ENCODE data around the gene TPT1. TPM values are rescaled to one million over a fixed set of nuclear protein-coding genes. Genes with fewer than 3 reads are reported as not detected.

TPT1 gene
- total RNA-seq, 1 donor from 2014 or later: 3,393 TPM

GRCh38 chr13:45374917-45375316 lies 33.9 kb upstream of the TPT1 start:
- no peak overlapping the region for H3K4me3 Mint-ChIP-seq (ENCODE audit: unreplicated experiment)
- peaks cover 29% of the 10 kb centered on the region for H3K4me1 Mint-ChIP-seq (ENCODE audit: unreplicated experiment)
- peaks cover 6% of the 10 kb centered on the region for H3K36me3 Mint-ChIP-seq (ENCODE audit: unreplicated experiment)
- no peak overlapping the region for H3K27ac Mint-ChIP-seq (ENCODE audit: unreplicated experiment)
- no peaks in the 10 kb centered on the region for H3K9me3 Mint-ChIP-seq (ENCODE audit: unreplicated experiment)
- no peak for DNase-seq (ENCODE audit: extremely low spot score, unreplicated experiment)
- TF ChIP-seq CTCF (IDR thresholded peaks at IDR 0.05): no peak
- H3K27me3 Mint-ChIP-seq (ENCODE audit: unreplicated experiment): no peaks in the 10 kb centered on the region

- DNase-seq (ENCODE audit: extremely low spot score, unreplicated experiment): no peak
- H3K4me3 Mint-ChIP-seq (ENCODE audit: unreplicated experiment): no peak overlapping the region
- peaks cover 43% of the 10 kb centered on the region for H3K4me1 Mint-ChIP-seq (ENCODE audit: unreplicated experiment)
- H3K9me3 Mint-ChIP-seq (ENCODE audit: unreplicated experiment): no peaks in the 10 kb centered on the region
- peak overlapping the region; percentile 53 for H3K27ac Mint-ChIP-seq (ENCODE audit: unreplicated experiment)
- H3K27me3 Mint-ChIP-seq (ENCODE audit: unreplicated experiment): no peaks in the 10 kb centered on the region
- no peak for TF ChIP-seq CTCF (IDR thresholded peaks at IDR 0.05)
- H3K36me3 Mint-ChIP-seq (ENCODE audit: unreplicated experiment): peaks cover 12% of the 10 kb centered on the region
Measured at GRCh38 chr13:45373162-45373547, 32.2 kb upstream of the TPT1 start.

GRCh38 chr13:45372189-45373161 lies 31.5 kb upstream of the TPT1 start:
- Mint-ChIP-seq H3K4me3 (ENCODE audit: unreplicated experiment) (no peak overlapping the region), H3K9me3 (ENCODE audit: unreplicated experiment) (no peaks in the 10 kb centered on the region), H3K27me3 (ENCODE audit: unreplicated experiment) (no peaks in the 10 kb centered on the region)

GRCh38 chr13:45370922-45371406 lies 30.0 kb upstream of the TPT1 start:
- peak overlapping the region; percentile 31 for H3K27ac Mint-ChIP-seq (ENCODE audit: unreplicated experiment)
- peaks cover 57% of the 10 kb centered on the region for H3K4me1 Mint-ChIP-seq (ENCODE audit: unreplicated experiment)
- H3K4me3 Mint-ChIP-seq (ENCODE audit: unreplicated experiment): peak overlapping the region; percentile 5
- DNase-seq (ENCODE audit: extremely low spot score, unreplicated experiment): peak; percentile 91
- H3K27me3 Mint-ChIP-seq (ENCODE audit: unreplicated experiment): no peaks in the 10 kb centered on the region
- no peaks in the 10 kb centered on the region for H3K9me3 Mint-ChIP-seq (ENCODE audit: unreplicated experiment)
- peaks cover 15% of the 10 kb centered on the region for H3K36me3 Mint-ChIP-seq (ENCODE audit: unreplicated experiment)
- peak; percentile 94 for TF ChIP-seq CTCF (IDR thresholded peaks at IDR 0.05)

More at GRCh38 chr13:45372189-45373161, 31.5 kb upstream of the TPT1 start:
- no peak for TF ChIP-seq CTCF (IDR thresholded peaks at IDR 0.05)
- no peak for DNase-seq (ENCODE audit: extremely low spot score, unreplicated experiment)
- peaks cover 50% of the 10 kb centered on the region for H3K4me1 Mint-ChIP-seq (ENCODE audit: unreplicated experiment)
- peak overlapping the region; percentile 53 for H3K27ac Mint-ChIP-seq (ENCODE audit: unreplicated experiment)
- peaks cover 12% of the 10 kb centered on the region for H3K36me3 Mint-ChIP-seq (ENCODE audit: unreplicated experiment)

- H3K27ac Mint-ChIP-seq (ENCODE audit: unreplicated experiment): peak overlapping the region; percentile 96
- H3K9me3 Mint-ChIP-seq (ENCODE audit: unreplicated experiment): no peaks in the 10 kb centered on the region
- DNase-seq (ENCODE audit: extremely low spot score, unreplicated experiment): no peak
- TF ChIP-seq CTCF (IDR thresholded peaks at IDR 0.05): no peak
- no peaks in the 10 kb centered on the region for H3K27me3 Mint-ChIP-seq (ENCODE audit: unreplicated experiment)
- H3K4me1 Mint-ChIP-seq (ENCODE audit: unreplicated experiment): peaks cover 57% of the 10 kb centered on the region
- peak overlapping the region; percentile 2 for H3K4me3 Mint-ChIP-seq (ENCODE audit: unreplicated experiment)
- H3K36me3 Mint-ChIP-seq (ENCODE audit: unreplicated experiment): peaks cover 21% of the 10 kb centered on the region
Measured at GRCh38 chr13:45369116-45369515, 28.1 kb upstream of the TPT1 start.

All from osteocyte (in vitro differentiated cells).